Endodermal cell (in vitro differentiated cells): ENCODE measurements around the gene CES3. TPM values are rescaled to one million over a fixed set of nuclear protein-coding genes. Genes with fewer than 3 reads are reported as not detected.

Source experiments
- DNase-seq: peaks from one replicate; pipeline ENCODE4 v3.0.0-alpha.2; 2017
- H3K27ac ChIP-seq: 2 replicates; pipeline ENCODE4 v1.5.1; 2013; ENCODE audit warnings: mild to moderate bottlenecking, low read depth, low read length, moderate library complexity
- H3K27me3 ChIP-seq: 2 replicates; pipeline ENCODE4 v1.6.1; 2013; ENCODE audit warnings: mild to moderate bottlenecking, low read length, moderate library complexity; ENCODE audit not compliant: insufficient read depth, control insufficient read depth, poor library complexity, severe bottlenecking
- H3K36me3 ChIP-seq: 2 replicates; pipeline ENCODE4 v1.7.0; 2013; ENCODE audit warnings: mild to moderate bottlenecking, low read length, moderate library complexity; ENCODE audit not compliant: control insufficient read depth, insufficient read depth
- H3K4me1 ChIP-seq: one replicate; pipeline ENCODE4 v1.7.0; 2013; ENCODE audit warnings: low read length; ENCODE audit not compliant: control insufficient read depth, insufficient read depth
- H3K4me3 ChIP-seq: 2 replicates; pipeline ENCODE4 v1.5.1; 2013; ENCODE audit warnings: mild to moderate bottlenecking, low read length, moderate library complexity
- H3K9ac ChIP-seq: 2 replicates; pipeline ENCODE4 v1.6.1; 2013; ENCODE audit warnings: mild to moderate bottlenecking, low read length, moderate library complexity; ENCODE audit not compliant: poor library complexity, severe bottlenecking; ENCODE audit errors: extremely low read depth
- H3K9me3 ChIP-seq: 2 replicates; pipeline ENCODE4 v1.6.1; 2013; ENCODE audit warnings: mild to moderate bottlenecking, low read length, moderate library complexity; ENCODE audit not compliant: control insufficient read depth
- H3K27ac Mint-ChIP-seq: 2 replicates; pipeline ENCODE4 v1.8.0; 2020; ENCODE audit warnings: mixed read lengths
- H3K27me3 Mint-ChIP-seq: 2 replicates; pipeline ENCODE4 v1.8.0; 2021; ENCODE audit warnings: mild to moderate bottlenecking, mixed read lengths; ENCODE audit not compliant: insufficient read depth
- H3K36me3 Mint-ChIP-seq: 2 replicates; pipeline ENCODE4 v1.8.0; 2020; ENCODE audit warnings: low read depth, mixed read lengths
- H3K4me1 Mint-ChIP-seq: 2 replicates; pipeline ENCODE4 v1.8.0; 2020; ENCODE audit warnings: mixed read lengths
- H3K4me3 Mint-ChIP-seq: 2 replicates; pipeline ENCODE4 v1.8.0; 2020; ENCODE audit warnings: mild to moderate bottlenecking, moderate library complexity, mixed read lengths
- H3K9me3 Mint-ChIP-seq: 2 replicates; pipeline ENCODE4 v1.8.0; 2020; ENCODE audit warnings: mild to moderate bottlenecking, mixed read lengths
- WGBS, 2 experiments: methylation state at CpG; one replicate each; pipeline versions ENCODE4 v1.1.5 to v1.1.7; 2013; ENCODE audit warnings: missing lambda C conversion rate in 2 of 2, mixed read lengths in 1 of 2; ENCODE audit not compliant: insufficient coverage in 1 of 2, insufficient read length in 1 of 2; 5-methylcytosine and 5-hydroxymethylcytosine counted together
- total RNA-seq, 2 donors: library from RNA; stranded (reverse); fragmentation: NEBNext Ultra II Directional in 1 of 2; extraction: Animal tissue kit (Norgen Biotek cat#: 25700) in 1 of 2; gene quantifications; 2 replicates in 1 of 2; 3 replicates in 1 of 2; pipeline ENCODE4 v1.2.1, GENCODE V29; 2021
- TF ChIP-seq, protein P1 (sequence below): fragments of 200-600 bp; sonication (generic); conservative IDR thresholded peaks from 2 replicates; pipeline ENCODE4 v1.5.0; 2021; ENCODE audit warnings: antibody characterized with exemption, mild to moderate bottlenecking

CES3 gene
- total RNA-seq, 2 donors from 2014 or later = 2.7 to 3.8 TPM

DNA sequence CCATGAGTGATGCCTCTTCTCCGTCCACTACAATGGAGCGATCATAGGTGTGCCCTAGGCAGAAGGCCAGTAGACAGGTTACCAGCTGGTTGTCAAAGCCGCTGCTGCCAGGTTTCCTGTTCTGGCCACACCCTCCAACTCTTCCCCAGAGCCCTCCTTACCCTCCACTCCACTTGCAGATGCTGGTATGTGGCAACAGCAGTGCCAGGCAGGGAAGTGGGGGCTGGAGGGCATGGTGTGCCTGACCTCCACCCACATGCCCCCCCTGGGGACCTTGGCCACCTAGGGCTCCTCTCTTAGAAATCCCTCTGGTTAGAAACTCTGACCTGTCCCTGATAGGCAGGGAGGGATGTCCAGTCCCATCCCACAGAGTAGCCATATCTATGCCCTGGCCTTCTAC lies 37.2 kb upstream of the CES3 start:
- 94 to 95% methylated on average over 3 of the region's 3 CpGs for WGBS, 2 experiments
- no peak overlapping the region for H3K4me3 ChIP-seq
- Mint-ChIP-seq H3K27me3 (peaks cover 77% of the 10 kb centered on the region), H3K4me3 (no peak overlapping the region), H3K36me3 (no peaks in the 10 kb centered on the region), H3K4me1 (no peaks in the 10 kb centered on the region), H3K27ac (no peak overlapping the region), H3K9me3 (no peaks in the 10 kb centered on the region)
- H3K9ac ChIP-seq = no peak overlapping the region
- DNase-seq = no peak
- no peak overlapping the region for H3K27ac ChIP-seq
- peaks cover 67% of the 10 kb centered on the region for H3K27me3 ChIP-seq
- no peaks in the 10 kb centered on the region for H3K9me3 ChIP-seq
- TF ChIP-seq, protein P1, sequence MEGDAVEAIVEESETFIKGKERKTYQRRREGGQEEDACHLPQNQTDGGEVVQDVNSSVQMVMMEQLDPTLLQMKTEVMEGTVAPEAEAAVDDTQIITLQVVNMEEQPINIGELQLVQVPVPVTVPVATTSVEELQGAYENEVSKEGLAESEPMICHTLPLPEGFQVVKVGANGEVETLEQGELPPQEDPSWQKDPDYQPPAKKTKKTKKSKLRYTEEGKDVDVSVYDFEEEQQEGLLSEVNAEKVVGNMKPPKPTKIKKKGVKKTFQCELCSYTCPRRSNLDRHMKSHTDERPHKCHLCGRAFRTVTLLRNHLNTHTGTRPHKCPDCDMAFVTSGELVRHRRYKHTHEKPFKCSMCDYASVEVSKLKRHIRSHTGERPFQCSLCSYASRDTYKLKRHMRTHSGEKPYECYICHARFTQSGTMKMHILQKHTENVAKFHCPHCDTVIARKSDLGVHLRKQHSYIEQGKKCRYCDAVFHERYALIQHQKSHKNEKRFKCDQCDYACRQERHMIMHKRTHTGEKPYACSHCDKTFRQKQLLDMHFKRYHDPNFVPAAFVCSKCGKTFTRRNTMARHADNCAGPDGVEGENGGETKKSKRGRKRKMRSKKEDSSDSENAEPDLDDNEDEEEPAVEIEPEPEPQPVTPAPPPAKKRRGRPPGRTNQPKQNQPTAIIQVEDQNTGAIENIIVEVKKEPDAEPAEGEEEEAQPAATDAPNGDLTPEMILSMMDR = no peak
- H3K4me1 ChIP-seq = no peaks in the 10 kb centered on the region
- no peaks in the 10 kb centered on the region for H3K36me3 ChIP-seq

DNA sequence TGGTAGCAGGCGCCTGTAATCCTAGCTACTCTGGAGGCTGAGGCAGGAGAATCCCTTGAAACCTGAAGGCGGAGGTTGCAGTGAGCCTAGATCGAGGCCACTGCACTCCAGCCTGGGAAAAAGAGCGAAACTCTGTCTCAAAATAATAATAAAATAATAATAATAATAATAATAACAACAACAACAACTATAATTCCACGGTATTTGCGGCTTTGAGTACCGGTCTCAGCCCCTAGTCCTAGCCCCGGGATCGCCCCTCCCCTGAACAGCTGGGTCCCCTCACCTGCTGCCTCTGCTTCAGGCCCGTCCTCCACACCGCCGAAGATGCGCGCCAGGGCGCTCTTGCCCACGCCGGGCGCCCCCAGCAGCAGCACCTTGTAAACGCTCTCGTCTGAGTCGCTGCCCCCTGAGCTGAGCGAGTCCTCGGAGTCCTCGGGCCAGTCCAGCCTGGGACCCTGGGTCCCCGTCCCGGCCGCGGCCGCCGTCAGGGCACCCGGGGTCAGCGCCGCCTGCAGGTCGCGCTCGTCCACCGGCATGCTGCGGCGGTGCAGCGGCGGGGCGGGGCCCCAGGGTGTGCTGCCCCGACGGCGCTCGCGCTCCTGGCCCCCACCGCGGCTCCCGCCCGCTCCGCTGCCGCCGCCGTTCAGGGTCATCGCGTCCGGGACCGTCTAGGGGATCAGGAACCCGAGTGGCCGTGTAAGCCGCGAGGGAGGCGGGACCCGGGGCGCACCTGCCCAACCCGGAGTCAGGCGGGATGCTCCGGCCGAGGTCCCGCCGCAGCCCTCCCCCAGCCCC lies 36.3 kb upstream of the CES3 start:
- WGBS, 2 experiments = 4 to 7% methylated on average over 30 to 70 of the region's 72 CpGs
- peak overlapping the region; percentile 43 for H3K4me3 Mint-ChIP-seq
- H3K4me1 Mint-ChIP-seq = no peaks in the 10 kb centered on the region
- H3K9me3 Mint-ChIP-seq = no peaks in the 10 kb centered on the region
- TF ChIP-seq, protein P1 = peak; percentile 79
- Histone ChIP-seq H3K9me3 (no peaks in the 10 kb centered on the region), H3K4me3 (no peak overlapping the region), H3K9ac (no peak overlapping the region), H3K36me3 (no peaks in the 10 kb centered on the region), H3K27ac (no peak overlapping the region), H3K4me1 (no peaks in the 10 kb centered on the region), H3K27me3 (peaks cover 66% of the 10 kb centered on the region)
- H3K27ac Mint-ChIP-seq = no peak overlapping the region
- H3K27me3 Mint-ChIP-seq = peaks cover 72% of the 10 kb centered on the region
- H3K36me3 Mint-ChIP-seq = no peaks in the 10 kb centered on the region
- DNase-seq = peak; percentile 90

DNA sequence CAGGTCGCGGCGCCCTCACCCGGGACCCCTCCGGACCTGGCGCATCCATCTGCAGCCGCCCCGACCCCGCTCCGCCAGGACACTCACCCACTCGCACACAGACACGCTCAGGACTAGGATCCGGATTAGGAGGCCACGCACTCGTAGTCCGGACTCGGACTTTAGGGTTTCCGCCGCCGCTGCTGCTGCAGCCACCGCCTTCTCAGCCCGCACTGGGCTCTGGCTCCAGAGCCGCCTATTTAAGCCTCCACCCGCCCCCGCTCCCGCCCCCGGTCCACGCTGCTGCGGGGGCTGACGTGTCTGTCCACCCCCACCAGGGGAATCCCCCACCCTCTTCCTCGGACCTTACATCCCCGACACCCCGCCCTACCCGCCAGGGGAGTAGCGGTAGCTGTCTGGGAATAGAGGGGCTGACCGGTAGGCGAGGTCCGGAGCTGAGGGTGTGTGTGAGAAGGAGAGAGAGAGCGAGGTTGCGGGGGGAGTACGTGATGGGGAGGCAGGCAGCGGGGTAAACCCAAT lies 35.7 kb upstream of the CES3 start, which contains the start of gene RRAD:
Gene RRAD, minus strand, starts transcription at position 214 of the 519 bp plus-strand sequence. CDS start 356 bp downstream, outside the sequence.
- 12 to 15% methylated on average over 13 to 37 of the region's 42 CpGs for WGBS, 2 experiments
- H3K4me1 ChIP-seq = peaks cover 3% of the 10 kb centered on the region
- H3K27me3 ChIP-seq = peaks cover 60% of the 10 kb centered on the region
- H3K9me3 Mint-ChIP-seq = no peaks in the 10 kb centered on the region
- H3K36me3 Mint-ChIP-seq = no peaks in the 10 kb centered on the region
- peak; percentile 68 for DNase-seq
- TF ChIP-seq, protein P1 = no peak
- H3K36me3 ChIP-seq = no peaks in the 10 kb centered on the region
- peak within 1 kb of the TSS; percentile 43 for H3K4me3 Mint-ChIP-seq
- no peak within 1 kb of the TSS for H3K27ac ChIP-seq
- H3K27ac Mint-ChIP-seq = no peak within 1 kb of the TSS
- no peak within 1 kb of the TSS for H3K4me3 ChIP-seq
- H3K27me3 Mint-ChIP-seq = peaks cover 68% of the 10 kb centered on the region
- no peaks in the 10 kb centered on the region for H3K9me3 ChIP-seq
- no peak within 1 kb of the TSS for H3K9ac ChIP-seq
- H3K4me1 Mint-ChIP-seq = peaks cover 2% of the 10 kb centered on the region
